ENCODE measurements around the gene APLF. TPM values are rescaled to one million over a fixed set of nuclear protein-coding genes. Genes with fewer than 3 reads are reported as not detected.
A peak's percentile ranks its signal among the peaks of the same experiment; 100 is the strongest.

Gene APLF
- total and polyA plus RNA-seq, 10 of the 15 experiments (the other 5 are each of a cell fraction or from before 2014, with no cell fraction given): 0.66 to 2.8 (median 1.8) TPM

- TF ChIP-seq PRDM15 (CRISPR knock-in tag; IDR thresholded peaks at IDR 0.05) (no peak), ZNF622 (IDR thresholded peaks at IDR 0.05) (no peak), SMAD5 (IDR thresholded peaks at IDR 0.05; ENCODE audit: low read depth) (no peak)
Observed at GRCh38 chr2:68603059-68603458, 135.7 kb downstream of the APLF start (continued).

- Histone ChIP-seq H3K36me3 (ENCODE audit: control insufficient read depth in 2 of 2, insufficient read depth in 2 of 2, low read length in 1 of 2) (no peaks in the 10 kb centered on the region), H3K4me2 (ENCODE audit: control insufficient read depth, insufficient read depth) (no peak overlapping the region), H3K27ac (ENCODE audit: control insufficient read depth, insufficient read depth) (no peak overlapping the region), H2AFZ (ENCODE audit: control insufficient read depth, low read depth, low read length) (no peak overlapping the region), H3K27me3 (replicated peaks in 1 of 2; ENCODE audit: control insufficient read depth in 2 of 2, insufficient read depth in 2 of 2, low read length in 1 of 2) (no peaks in the 10 kb centered on the region), H3K9ac (ENCODE audit: control insufficient read depth, insufficient read depth, low read length) (no peak overlapping the region), H3K79me2 (ENCODE audit: control insufficient read depth, insufficient read depth, low read length) (no peaks in the 10 kb centered on the region), H3K9me3 (replicated peaks; ENCODE audit: control insufficient read depth, insufficient read depth, low read length) (no peaks in the 10 kb centered on the region), H4K20me1 (ENCODE audit: control insufficient read depth, insufficient read depth) (no peaks in the 10 kb centered on the region), H3K4me3 (no peak overlapping the region), H3K4me1 (ENCODE audit: control insufficient read depth, insufficient read depth, low read length) (no peaks in the 10 kb centered on the region)
- FAIRE-seq (peak; percentile 41), ATAC-seq (no peak), DNase-seq (ENCODE audit: low read depth, low spot score) (no peak)
- no TSS peak for BruUV-seq (replicated peaks)
- ChIA-PET RAD21 (ENCODE audit: unreplicated experiment) (no interaction called here), SMC1A (ENCODE audit: uncharacterized antibody, unreplicated experiment) (interaction anchor here (0.9 kb wide), 1 partner anchor 42 kb away, joined by 3 read pairs; no protein-coding TSS in a partner anchor), CTCF (interaction anchor here (3.1 kb wide), 1 partner anchor 9 kb away, joined by 10 read pairs; no protein-coding TSS in a partner anchor), POLR2A (no interaction called here)
- TF ChIP-seq MAX (IDR thresholded peaks at IDR 0.05; ENCODE audit: low read depth, low read length): no peak
- no peak for TF ChIP-seq RFX5 (IDR thresholded peaks at IDR 0.05; ENCODE audit: low read depth, low read length)
- TF ChIP-seq TARDBP (IDR thresholded peaks at IDR 0.05; ENCODE audit: borderline replicate concordance): no peak
- no peak for TF ChIP-seq ZNF622 (IDR thresholded peaks at IDR 0.05)
- no peak for TF ChIP-seq SPI1 (IDR thresholded peaks at IDR 0.05; ENCODE audit: borderline replicate concordance, insufficient read depth, low read depth, low read length)
- intact Hi-C loops (cut with micrococcal nuclease; ENCODE audit: unreplicated experiment) (no loop called here), in situ Hi-C loops (cut with MboI) (no loop called here)
- 44% methylated on average over 3 of the region's 3 CpGs for WGBS (ENCODE audit: insufficient coverage, insufficient replicate concordance, low lambda C conversion rate, missing lambda C conversion rate)
Observed at GRCh38 chr2:68604077-68604476, 136.7 kb downstream of the APLF start.

All from GM12878 (cell line).